HG03039 (cell line): ENCODE results near the gene NFASC.

Source experiments
- ATAC-seq: cut with Tn5 transposase; IDR thresholded peaks from one replicate; pipeline ENCODE4 v1.9.1; 2021; ENCODE audit warnings: mild to moderate bottlenecking, moderate library complexity; ENCODE audit not compliant: unreplicated experiment

NFASC gene

GRCh38 chr1:204976646-204977045 lies 106.0 kb downstream of the NFASC start:
- no peak for ATAC-seq

- ATAC-seq = no peak
These were observed 106.7 kb downstream of the NFASC start for GRCh38 chr1:204977318-204977717.

GRCh38 chr1:204978782-204979181 lies 108.1 kb downstream of the NFASC start:
- ATAC-seq = no peak

DNA sequence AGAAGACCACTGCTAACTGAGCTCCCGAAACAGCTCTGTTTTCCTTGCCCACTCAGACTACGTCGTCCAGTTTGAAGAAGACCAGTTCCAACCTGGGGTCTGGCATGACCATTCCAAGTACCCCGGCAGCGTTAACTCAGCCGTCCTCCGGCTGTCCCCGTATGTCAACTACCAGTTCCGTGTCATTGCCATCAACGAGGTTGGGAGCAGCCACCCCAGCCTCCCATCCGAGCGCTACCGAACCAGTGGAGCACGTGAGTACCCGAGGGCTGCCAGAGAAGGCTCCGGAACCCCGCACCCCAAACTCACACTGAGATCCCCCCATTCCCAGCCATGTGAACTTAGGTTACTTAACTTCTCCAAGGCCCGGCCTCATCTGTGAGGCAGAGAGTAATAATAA lies 108.6 kb downstream of the NFASC start:
- ATAC-seq = no peak

DNA sequence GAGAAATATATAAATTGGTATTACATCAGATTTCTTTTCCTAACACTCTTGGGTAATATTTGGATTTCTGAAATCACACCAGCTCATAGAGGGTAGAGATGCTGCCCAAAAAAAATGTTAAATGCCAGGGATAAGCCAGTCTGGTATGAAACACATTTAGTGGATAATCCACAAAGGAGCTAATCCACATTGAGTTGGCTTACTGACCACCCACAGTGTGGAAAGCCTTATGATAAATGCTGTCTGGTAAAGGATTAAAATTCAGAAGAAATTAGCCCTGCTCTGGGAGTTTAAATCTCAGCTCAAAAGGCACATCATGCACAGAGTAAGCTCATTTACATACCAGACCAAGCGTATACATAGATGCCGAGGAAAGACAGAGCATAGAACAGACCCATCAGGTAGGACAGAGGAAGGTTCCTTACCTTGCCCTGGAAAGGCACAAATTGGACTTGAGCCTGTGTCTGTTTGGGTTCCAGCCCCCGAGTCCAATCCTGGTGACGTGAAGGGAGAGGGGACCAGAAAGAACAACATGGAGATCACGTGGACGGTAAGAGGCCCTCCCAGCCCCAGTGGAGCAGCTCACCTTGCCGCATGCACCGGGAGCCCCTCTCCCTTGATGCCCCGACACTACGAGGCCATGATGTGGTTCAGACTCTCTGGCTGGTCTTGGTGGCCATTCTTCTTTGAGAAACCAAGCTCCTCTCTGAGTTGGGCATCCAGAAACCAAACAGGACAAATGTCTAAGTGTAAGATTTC lies 109.4 kb downstream of the NFASC start:
- no peak for ATAC-seq

GRCh38 chr1:204980840-204981405 lies 110.3 kb downstream of the NFASC start:
- ATAC-seq = no peak

GRCh38 chr1:204983136-204983535 lies 112.5 kb downstream of the NFASC start:
- no peak for ATAC-seq

- no peak for ATAC-seq
These were observed 113.2 kb downstream of the NFASC start for GRCh38 chr1:204983881-204984280.

- no peak for ATAC-seq
These were observed 113.8 kb downstream of the NFASC start for GRCh38 chr1:204984499-204984898.

DNA sequence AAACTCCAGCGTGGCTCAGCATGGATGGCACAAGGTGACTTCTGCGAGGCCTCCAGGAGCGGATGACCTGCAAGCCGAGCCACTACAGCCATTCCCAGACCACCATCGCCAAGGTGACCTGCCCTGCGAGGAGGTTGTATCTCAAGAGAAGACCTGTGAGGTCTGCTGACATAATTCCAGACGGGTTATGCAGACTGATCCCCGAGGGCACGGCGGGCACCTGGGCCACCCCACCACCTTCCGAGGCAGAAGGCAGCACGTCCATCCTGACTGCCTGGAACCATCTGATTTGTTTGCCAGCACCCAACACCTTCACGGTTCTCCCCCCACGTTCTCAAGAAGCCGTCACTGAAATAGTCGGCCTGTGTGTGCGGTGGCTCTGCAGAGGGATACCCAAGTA lies 115.5 kb downstream of the NFASC start:
- no peak for ATAC-seq

GRCh38 chr1:204987689-204988088 lies 117.0 kb downstream of the NFASC start:
- no peak for ATAC-seq

GRCh38 chr1:204988196-204988595 lies 117.5 kb downstream of the NFASC start:
- ATAC-seq = no peak

DNA sequence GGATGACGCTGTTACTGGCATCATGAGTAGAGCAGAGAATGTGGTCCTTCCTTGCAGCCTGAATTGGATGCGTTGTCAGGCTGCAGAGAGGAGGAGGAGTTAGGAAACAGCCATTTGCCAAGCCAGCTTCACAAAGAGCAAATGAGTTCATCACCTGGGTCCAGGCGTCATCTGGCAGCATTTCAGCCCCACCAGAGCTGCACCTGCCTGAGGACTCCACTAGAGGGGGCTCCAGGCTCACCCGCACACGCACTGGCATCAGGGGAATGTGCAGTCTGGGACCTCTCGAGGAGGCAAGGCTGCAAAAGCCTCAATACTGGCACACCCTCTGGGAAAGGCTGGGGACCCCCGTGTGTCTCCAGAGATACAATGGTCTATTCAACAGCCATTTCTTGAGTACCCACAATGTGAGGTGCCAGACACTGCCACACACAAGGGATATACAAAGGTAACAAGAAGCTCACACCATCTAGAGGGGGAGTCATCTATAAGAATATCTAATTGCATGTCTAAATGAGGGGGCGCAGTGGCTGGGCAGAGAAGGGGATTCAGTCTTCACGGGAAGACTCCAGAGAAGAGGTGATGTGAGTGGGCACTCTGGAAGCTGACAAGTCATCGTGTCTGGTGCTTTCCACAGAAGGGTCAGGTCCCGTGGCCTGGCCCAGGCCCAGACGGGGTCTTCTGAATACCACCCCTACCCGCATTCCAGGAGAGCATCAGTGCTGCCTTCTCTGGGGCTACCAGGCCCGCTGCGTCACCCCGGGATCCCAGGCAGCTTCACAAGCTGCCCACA lies 118.8 kb downstream of the NFASC start:
- ATAC-seq = no peak

DNA sequence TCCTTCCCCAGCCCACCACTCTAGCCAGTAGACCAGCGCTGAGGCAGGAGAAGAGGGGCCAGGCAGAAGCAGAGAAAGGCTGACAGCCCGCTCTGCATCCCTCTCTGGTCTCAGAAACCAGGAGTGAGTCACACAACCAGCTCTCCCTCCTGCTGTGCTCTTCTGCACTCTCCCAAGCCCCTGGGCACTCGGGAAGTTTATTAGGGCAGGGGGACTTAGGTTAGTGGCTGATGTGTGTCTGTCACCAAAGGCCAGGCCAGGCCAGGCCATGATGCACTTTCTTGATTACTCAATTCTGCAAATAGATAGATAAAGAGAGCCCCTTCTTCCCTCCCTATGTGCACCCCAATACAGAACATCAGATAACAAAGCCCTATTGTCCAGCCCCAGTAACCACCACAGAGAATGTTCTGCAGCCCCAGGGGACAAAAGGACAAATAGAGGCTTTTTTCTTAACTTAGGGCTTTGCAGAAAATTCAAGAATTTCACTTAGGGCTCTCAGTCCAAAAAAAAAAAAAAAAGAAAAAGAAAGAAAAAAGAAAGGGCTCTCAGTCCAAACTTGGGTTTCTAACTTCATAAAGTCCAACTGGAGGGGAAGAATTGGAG lies 119.5 kb downstream of the NFASC start:
- ATAC-seq = no peak

GRCh38 chr1:204990721-204991341 lies 120.2 kb downstream of the NFASC start:
- ATAC-seq = no peak

DNA sequence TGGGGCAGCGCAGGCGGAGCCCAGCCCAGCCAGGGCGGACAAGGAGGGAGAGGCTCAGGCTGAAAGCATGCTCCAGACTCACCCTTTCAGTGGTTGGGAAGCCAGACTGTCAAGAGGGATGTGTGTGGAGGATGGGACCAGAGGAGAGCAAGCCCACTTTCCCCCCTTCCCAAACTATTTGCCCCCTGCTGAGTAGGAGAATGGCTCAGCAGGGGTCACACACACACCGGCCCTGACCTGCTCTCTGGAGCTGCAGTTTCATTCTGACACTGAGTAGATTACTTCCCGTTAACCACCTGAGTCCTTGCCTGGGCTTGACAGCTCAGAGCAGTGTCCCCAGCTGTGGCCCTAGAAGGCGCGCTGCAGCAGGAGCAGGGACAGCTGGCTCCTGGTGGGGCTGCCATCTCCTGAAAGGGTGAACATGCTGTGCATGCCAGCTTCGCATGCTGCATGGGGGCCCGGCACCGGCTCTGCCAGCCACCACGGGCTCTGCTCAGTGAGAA lies 120.7 kb downstream of the NFASC start:
- no peak for ATAC-seq

GRCh38 chr1:204992201-204992997 lies 121.7 kb downstream of the NFASC start:
- no peak for ATAC-seq

- ATAC-seq = no peak
These were observed 122.3 kb downstream of the NFASC start for GRCh38 chr1:204992998-204993314.

DNA sequence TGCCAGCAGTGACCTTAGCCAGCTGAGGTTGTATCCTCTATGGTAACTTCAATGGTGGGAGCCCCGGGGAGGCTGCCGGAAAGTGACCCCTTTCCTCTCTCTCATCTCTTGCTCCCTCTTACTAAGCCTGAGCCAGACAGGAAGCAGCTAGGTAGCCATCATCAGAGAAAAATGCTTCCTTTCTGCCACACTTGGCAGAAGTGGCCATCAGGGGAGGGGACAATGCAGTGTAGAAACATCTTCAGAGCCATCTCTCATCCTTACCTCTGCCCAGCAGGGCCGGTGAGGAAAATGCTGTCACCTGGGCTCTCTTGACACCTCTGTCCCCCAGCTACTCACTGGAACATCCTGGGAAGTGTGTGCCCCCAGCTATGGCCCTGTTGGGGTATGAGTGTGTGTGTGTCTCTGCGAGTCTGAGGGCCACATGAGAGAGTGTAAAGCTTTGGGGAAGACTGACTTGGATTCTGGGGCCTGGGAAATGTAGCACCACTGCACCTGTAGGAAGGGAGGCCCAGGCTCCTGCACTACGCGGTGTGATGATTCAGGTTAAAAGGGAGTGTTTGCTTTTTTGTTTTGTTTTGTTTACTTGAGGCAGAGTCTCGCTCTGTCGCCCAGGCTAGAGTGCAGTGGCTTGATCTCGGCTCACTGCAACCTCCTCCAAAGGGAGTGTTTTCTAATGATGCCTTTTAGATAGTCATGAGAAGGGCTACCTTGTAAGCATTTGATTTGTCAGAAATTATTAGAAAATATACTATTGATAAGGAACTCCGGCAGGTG lies 123.6 kb downstream of the NFASC start:
- ATAC-seq = no peak

GRCh38 chr1:204996981-204997380 lies 126.3 kb downstream of the NFASC start:
- ATAC-seq = no peak
